Activated CD8-positive, alpha-beta memory T cell treated with anti-CD3 and anti-CD28 coated beads, Interleukin-2, amount 10 ng/mL, durations not matched to agents 7 days and 5 days (primary cell): ENCODE results near the gene KLF6. TPM values are rescaled to one million over a fixed set of nuclear protein-coding genes. Genes with fewer than 3 reads are reported as not detected.

Source experiments
- ATAC-seq: fragments of 150-1000 bp; cut with Tn5 transposase; one replicate; pipeline ENCODE4 v1.10.0; 2021; ENCODE audit warnings: moderate library complexity
- CTCF ChIA-PET: fragments of 350-600 bp; sonication (Branson Sonifier 250); formaldehyde crosslinking; loops from one replicate; lab custom pipeline; 2021; ENCODE audit warnings: antibody characterized with exemption; lab: Charles Lee
- DNase-seq: peaks from one replicate; pipeline ENCODE4 v3.0.0-alpha.2; 2020
- H3K27ac Mint-ChIP-seq: one replicate; pipeline ENCODE4 v1.8.0; 2021; ENCODE audit warnings: mild to moderate bottlenecking, mixed read lengths
- H3K27me3 Mint-ChIP-seq: one replicate; pipeline ENCODE4 v1.8.0; 2021; ENCODE audit warnings: mixed read lengths
- H3K36me3 Mint-ChIP-seq: one replicate; pipeline ENCODE4 v1.8.0; 2021; ENCODE audit warnings: mild to moderate bottlenecking, mixed read lengths
- H3K4me1 Mint-ChIP-seq: one replicate; pipeline ENCODE4 v1.8.0; 2021; ENCODE audit warnings: mixed read lengths
- H3K4me3 Mint-ChIP-seq: one replicate; pipeline ENCODE4 v1.8.0; 2021; ENCODE audit warnings: mild to moderate bottlenecking, moderate library complexity, mixed read lengths
- H3K9me3 Mint-ChIP-seq: one replicate; pipeline ENCODE4 v1.8.0; 2022; ENCODE audit warnings: low read depth, mixed read lengths
- total RNA-seq, 2 experiments: library from RNA; stranded (reverse); gene quantifications; one replicate each; pipeline ENCODE4 v1.2.3, GENCODE V29; 2021

The KLF6 gene
- total RNA-seq, 2 experiments from 2014 or later: 149 to 208 TPM

- CTCF ChIA-PET: interaction anchor here (1.6 to 2.5 kb wide), 3 partner anchors 10 to 19 kb away, joined by 3 to 9 read pairs (median 8); no protein-coding TSS in a partner anchor
- Mint-ChIP-seq H3K4me1 (peaks cover 43% of the 10 kb centered on the region), H3K9me3 (no peaks in the 10 kb centered on the region), H3K27me3 (no peaks in the 10 kb centered on the region), H3K27ac (no peak overlapping the region), H3K4me3 (no peak overlapping the region), H3K36me3 (peaks cover 52% of the 10 kb centered on the region)
- ATAC-seq (no peak), DNase-seq (peak; percentile 39)
Observed at GRCh38 chr10:3774018-3774813, 10.8 kb downstream of the KLF6 start.

GRCh38 chr10:3773460-3774017, 11.5 kb downstream of the KLF6 start:
- Mint-ChIP-seq H3K4me3 (no peak overlapping the region), H3K4me1 (peaks cover 42% of the 10 kb centered on the region), H3K27me3 (no peaks in the 10 kb centered on the region), H3K27ac (no peak overlapping the region), H3K36me3 (peaks cover 46% of the 10 kb centered on the region), H3K9me3 (no peaks in the 10 kb centered on the region)
- DNase-seq (no peak), ATAC-seq (no peak)
- CTCF ChIA-PET: interaction anchor here (2.5 kb wide), 1 partner anchor 16 kb away, joined by 9 read pairs; no protein-coding TSS in a partner anchor

GRCh38 chr10:3772361-3773171, 12.4 kb downstream of the KLF6 start:
- ATAC-seq: no peak

GRCh38 chr10:3770611-3771110, 14.3 kb downstream of the KLF6 start:
- Mint-ChIP-seq H3K4me3 (no peak overlapping the region), H3K27ac (no peak overlapping the region), H3K36me3 (peaks cover 20% of the 10 kb centered on the region), H3K9me3 (no peaks in the 10 kb centered on the region), H3K27me3 (no peaks in the 10 kb centered on the region), H3K4me1 (peaks cover 33% of the 10 kb centered on the region)
- CTCF ChIA-PET: interaction anchor here (1.1 kb wide), 1 partner anchor 11 kb away, joined by 3 read pairs; no protein-coding TSS in a partner anchor
- no peak for ATAC-seq
- no peak for DNase-seq

More at GRCh38 chr10:3772361-3773171, 12.4 kb downstream of the KLF6 start:
- Mint-ChIP-seq H3K27ac (no peak overlapping the region), H3K9me3 (no peaks in the 10 kb centered on the region), H3K36me3 (peaks cover 36% of the 10 kb centered on the region), H3K4me1 (peaks cover 36% of the 10 kb centered on the region), H3K27me3 (no peaks in the 10 kb centered on the region), H3K4me3 (no peak overlapping the region)
- DNase-seq: no peak
- CTCF ChIA-PET: no interaction called here

- Mint-ChIP-seq H3K27ac (no peak overlapping the region), H3K4me3 (no peak overlapping the region), H3K9me3 (no peaks in the 10 kb centered on the region), H3K4me1 (peaks cover 39% of the 10 kb centered on the region), H3K36me3 (peaks cover 10% of the 10 kb centered on the region), H3K27me3 (no peaks in the 10 kb centered on the region)
- CTCF ChIA-PET: interaction anchor here (1.1 kb wide), 1 partner anchor 12 kb away, joined by 3 read pairs; no protein-coding TSS in a partner anchor
- ATAC-seq (no peak), DNase-seq (no peak)
Observed at GRCh38 chr10:3769556-3769955, 15.5 kb downstream of the KLF6 start.

- CTCF ChIA-PET: interaction anchor here (1.5 kb wide), 1 partner anchor 22 kb away, joined by 4 read pairs; no protein-coding TSS in a partner anchor
- Mint-ChIP-seq H3K27ac (peak overlapping the region; percentile 88), H3K36me3 (peaks cover 6% of the 10 kb centered on the region), H3K27me3 (no peaks in the 10 kb centered on the region), H3K4me1 (peaks cover 70% of the 10 kb centered on the region), H3K9me3 (no peaks in the 10 kb centered on the region), H3K4me3 (no peak overlapping the region)
- DNase-seq (no peak), ATAC-seq (no peak)
Observed at GRCh38 chr10:3766046-3766756, 18.8 kb downstream of the KLF6 start.

GRCh38 chr10:3765146-3765545, 19.9 kb downstream of the KLF6 start:
- Mint-ChIP-seq H3K9me3 (peaks cover 3% of the 10 kb centered on the region), H3K27ac (peak overlapping the region; percentile 88), H3K36me3 (peaks cover 10% of the 10 kb centered on the region), H3K27me3 (no peaks in the 10 kb centered on the region), H3K4me1 (peaks cover 80% of the 10 kb centered on the region), H3K4me3 (peak overlapping the region; percentile 46)
- ATAC-seq (peak; percentile 63), DNase-seq (peak; percentile 62)
- CTCF ChIA-PET: interaction anchor here (0.8 to 1.9 kb wide), 7 partner anchors 10 to 45 kb away, joined by 3 to 8 read pairs (median 4); no protein-coding TSS in a partner anchor

- peaks cover 3% of the 10 kb centered on the region for H3K9me3 Mint-ChIP-seq
- H3K4me3 Mint-ChIP-seq: peak overlapping the region; percentile 46
- ATAC-seq (peak; percentile 27), DNase-seq (no peak)
- H3K36me3 Mint-ChIP-seq: peaks cover 10% of the 10 kb centered on the region
- CTCF ChIA-PET: interaction anchor here (0.8 to 1.9 kb wide), 7 partner anchors 10 to 46 kb away, joined by 3 to 8 read pairs (median 4); no protein-coding TSS in a partner anchor
- H3K27ac Mint-ChIP-seq: peak overlapping the region; percentile 88
- H3K4me1 Mint-ChIP-seq: peaks cover 80% of the 10 kb centered on the region
- no peaks in the 10 kb centered on the region for H3K27me3 Mint-ChIP-seq
Observed at GRCh38 chr10:3764626-3765112, 20.3 kb downstream of the KLF6 start.

- Mint-ChIP-seq H3K4me1 (peaks cover 83% of the 10 kb centered on the region), H3K9me3 (peaks cover 3% of the 10 kb centered on the region), H3K4me3 (no peak overlapping the region), H3K27me3 (no peaks in the 10 kb centered on the region), H3K27ac (peak overlapping the region; percentile 88), H3K36me3 (peaks cover 12% of the 10 kb centered on the region)
- DNase-seq: no peak
- CTCF ChIA-PET: interaction anchor here (1.1 to 1.9 kb wide), 5 partner anchors 11 to 24 kb away, joined by 4 to 8 read pairs (median 5); no protein-coding TSS in a partner anchor
- ATAC-seq: no peak
Observed at GRCh38 chr10:3763852-3764625, 21.0 kb downstream of the KLF6 start.

- no peak for ATAC-seq
- CTCF ChIA-PET: interaction anchor here (1.1 kb wide), 1 partner anchor 19 kb away, joined by 4 read pairs; no protein-coding TSS in a partner anchor
- no peak overlapping the region for H3K4me3 Mint-ChIP-seq
Observed at GRCh38 chr10:3763035-3763456, 22.0 kb downstream of the KLF6 start.

GRCh38 chr10:3762309-3762708, 22.7 kb downstream of the KLF6 start:
- Mint-ChIP-seq H3K27me3 (no peaks in the 10 kb centered on the region), H3K4me1 (peaks cover 92% of the 10 kb centered on the region), H3K4me3 (no peak overlapping the region), H3K27ac (no peak overlapping the region), H3K9me3 (peaks cover 3% of the 10 kb centered on the region), H3K36me3 (peaks cover 12% of the 10 kb centered on the region)
- CTCF ChIA-PET: no interaction called here
- DNase-seq (no peak), ATAC-seq (no peak)

More at GRCh38 chr10:3763035-3763456, 22.0 kb downstream of the KLF6 start:
- no peaks in the 10 kb centered on the region for H3K27me3 Mint-ChIP-seq
- no peak overlapping the region for H3K27ac Mint-ChIP-seq
- H3K4me1 Mint-ChIP-seq: peaks cover 84% of the 10 kb centered on the region
- DNase-seq: no peak
- H3K36me3 Mint-ChIP-seq: peaks cover 12% of the 10 kb centered on the region
- peaks cover 3% of the 10 kb centered on the region for H3K9me3 Mint-ChIP-seq
